ENCODE measurements around the gene GXYLT2. TPM values are rescaled to one million over a fixed set of nuclear protein-coding genes. Genes with fewer than 3 reads are reported as not detected.

Gene GXYLT2
- total and polyA plus RNA-seq, 2 of the 13 experiments (the other 11 are each of a cell fraction or from before 2014, with no cell fraction given): 4.3 to 6.9 TPM

DNA sequence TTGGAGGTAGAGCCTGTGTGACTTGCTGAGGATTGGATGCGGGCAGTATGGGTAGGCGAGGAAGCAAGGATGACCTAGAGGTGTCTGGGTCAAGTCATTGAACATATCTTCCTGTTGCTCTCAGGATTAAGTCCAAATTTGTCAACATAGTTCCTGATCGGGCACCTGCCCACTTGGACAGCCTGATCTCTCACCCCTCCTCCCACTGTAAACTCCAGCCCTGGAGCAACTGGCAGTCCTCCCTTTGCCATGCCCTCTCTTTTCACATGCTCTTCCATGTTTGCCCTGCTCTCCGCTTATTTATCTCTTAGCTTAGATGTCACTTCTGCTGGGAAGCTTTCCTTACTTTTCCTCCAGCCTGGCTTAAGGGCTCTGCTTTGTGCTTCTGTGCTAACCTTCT lies 61.2 kb downstream of the GXYLT2 start (continued):
- TF ChIP-seq, protein P1, sequence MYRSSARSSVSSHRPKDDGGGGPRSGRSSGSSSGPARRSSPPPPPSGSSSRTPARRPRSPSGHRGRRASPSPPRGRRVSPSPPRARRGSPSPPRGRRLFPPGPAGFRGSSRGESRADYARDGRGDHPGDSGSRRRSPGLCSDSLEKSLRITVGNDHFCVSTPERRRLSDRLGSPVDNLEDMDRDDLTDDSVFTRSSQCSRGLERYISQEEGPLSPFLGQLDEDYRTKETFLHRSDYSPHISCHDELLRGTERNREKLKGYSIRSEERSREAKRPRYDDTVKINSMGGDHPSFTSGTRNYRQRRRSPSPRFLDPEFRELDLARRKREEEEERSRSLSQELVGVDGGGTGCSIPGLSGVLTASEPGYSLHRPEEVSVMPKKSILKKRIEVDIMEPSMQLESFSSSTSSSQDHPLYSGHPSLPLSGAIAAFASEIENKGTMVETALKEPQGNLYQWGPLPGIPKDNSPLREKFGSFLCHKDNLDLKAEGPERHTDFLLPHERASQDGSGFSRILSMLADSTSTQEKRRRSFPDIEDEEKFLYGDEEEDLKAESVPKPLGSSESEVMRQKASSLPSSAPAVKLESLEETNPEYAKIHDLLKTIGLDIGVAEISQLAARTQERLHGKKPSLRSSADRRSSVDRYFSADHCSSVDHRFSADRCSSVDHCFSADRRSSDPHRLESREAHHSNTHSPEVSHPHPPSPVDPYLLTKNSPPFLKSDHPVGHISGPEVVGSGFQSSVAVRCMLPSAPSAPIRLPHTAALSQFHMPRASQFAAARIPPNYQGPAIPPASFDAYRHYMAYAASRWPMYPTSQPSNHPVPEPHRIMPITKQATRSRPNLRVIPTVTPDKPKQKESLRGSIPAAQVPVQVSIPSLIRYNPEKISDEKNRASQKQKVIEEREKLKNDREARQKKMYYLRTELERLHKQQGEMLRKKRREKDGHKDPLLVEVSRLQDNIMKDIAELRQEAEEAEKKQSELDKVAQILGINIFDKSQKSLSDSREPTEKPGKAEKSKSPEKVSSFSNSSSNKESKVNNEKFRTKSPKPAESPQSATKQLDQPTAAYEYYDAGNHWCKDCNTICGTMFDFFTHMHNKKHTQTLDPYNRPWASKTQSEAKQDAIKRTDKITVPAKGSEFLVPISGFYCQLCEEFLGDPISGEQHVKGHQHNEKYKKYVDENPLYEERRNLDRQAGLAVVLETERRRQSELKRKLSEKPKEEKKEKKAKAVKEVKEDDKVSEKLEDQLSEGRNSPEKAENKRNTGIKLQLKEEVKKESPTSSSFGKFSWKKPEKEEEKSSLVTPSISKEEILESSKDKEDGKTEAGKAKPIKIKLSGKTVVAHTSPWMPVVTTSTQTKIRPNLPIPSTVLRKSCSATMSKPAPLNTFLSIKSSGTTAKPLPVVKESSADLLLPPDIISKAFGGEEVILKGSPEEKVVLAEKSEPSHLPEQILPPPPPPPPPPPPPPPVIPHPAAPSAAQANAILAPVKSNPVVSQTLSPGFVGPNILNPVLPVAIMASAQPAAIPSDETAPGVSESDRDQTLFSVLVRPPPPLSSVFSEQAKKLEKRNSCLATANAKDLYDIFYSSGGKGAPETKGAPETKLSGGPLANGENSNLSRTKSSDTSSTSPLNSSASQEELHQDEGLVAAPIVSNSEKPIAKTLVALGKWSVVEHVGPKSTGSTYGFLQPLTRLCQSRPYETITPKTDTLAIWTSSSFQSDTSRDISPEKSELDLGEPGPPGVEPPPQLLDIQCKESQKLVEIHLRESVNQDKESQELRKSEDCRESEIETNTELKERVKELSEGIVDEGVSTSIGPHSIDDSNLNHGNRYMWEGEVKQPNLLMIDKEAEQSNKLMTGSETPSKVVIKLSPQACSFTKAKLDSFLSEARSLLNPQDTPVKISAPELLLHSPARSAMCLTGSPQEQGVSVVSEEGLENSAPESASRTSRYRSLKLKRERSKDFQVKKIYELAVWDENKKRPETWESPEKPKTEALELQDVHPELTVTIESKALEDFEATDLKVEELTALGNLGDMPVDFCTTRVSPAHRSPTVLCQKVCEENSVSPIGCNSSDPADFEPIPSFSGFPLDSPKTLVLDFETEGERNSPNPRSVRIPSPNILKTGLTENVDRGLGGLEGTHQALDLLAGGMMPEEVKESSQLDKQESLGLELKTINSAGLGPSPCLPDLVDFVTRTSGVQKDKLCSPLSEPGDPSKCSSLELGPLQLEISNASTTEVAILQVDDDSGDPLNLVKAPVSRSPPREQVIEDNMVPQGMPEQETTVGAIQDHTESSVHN (CRISPR knock-in tag; IDR thresholded peaks at IDR 0.05): no peak
- TF ChIP-seq DNMT1 (CRISPR knock-in tag; IDR thresholded peaks at IDR 0.05): no peak
- TF ChIP-seq ZNF724P (CRISPR knock-in tag; IDR thresholded peaks at IDR 0.05; ENCODE audit: borderline replicate concordance): no peak
- no peak for TF ChIP-seq SMAD1 (CRISPR knock-in tag; IDR thresholded peaks at IDR 0.05; ENCODE audit: borderline replicate concordance, low read depth)

DNA sequence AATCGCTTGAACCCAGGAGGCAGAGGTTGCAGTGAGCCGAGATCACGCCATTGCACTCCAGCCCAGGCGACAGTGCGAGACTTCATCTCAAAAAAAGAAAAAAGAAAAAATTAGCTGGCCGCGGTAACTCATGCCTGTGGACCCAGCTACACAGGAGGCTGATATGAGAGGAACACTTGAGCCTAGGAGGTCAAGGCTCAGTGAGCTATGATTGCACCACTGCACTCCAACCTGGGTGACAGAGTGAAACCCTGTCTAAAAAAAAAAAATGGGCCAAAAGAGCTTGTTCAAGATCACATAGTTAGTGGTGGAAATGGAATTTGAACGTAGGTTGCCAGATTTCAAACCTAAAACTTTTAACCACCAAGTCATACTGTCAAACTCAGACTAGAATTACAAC lies 62.5 kb downstream of the GXYLT2 start:
- ChIA-PET CTCF (ENCODE audit: low intra/inter-chr PET ratio, low total read pairs) (no interaction called here), POLR2A (interaction anchor here (1.1 kb wide), 1 partner anchor 47 kb away, joined by 4 read pairs; the partner anchor contains the start of gene PPP4R2)
- Histone ChIP-seq H3K27ac (ENCODE audit: extremely low read length, insufficient read depth, low read length) (peak overlapping the region; percentile 82), H3K9ac (ENCODE audit: insufficient read depth, low read depth, low read length) (peak overlapping the region; percentile 49; the same call in 1 of the 2 replicates), H3K4me2 (ENCODE audit: low read depth, low read length) (peak overlapping the region; percentile 67), H3K4me3 (replicated peaks in 1 of 3; ENCODE audit: insufficient read depth in 1 of 3, low read depth in 2 of 3, low read length in 3 of 3) (no peak overlapping the region; a peak in 1 of 6 replicates), H3K79me2 (ENCODE audit: insufficient read depth, low read length) (no peaks in the 10 kb centered on the region), H3K4me1 (ENCODE audit: insufficient read depth, low read length) (peaks cover 79% of the 10 kb centered on the region), H4K20me1 (ENCODE audit: insufficient read depth, low read length) (no peaks in the 10 kb centered on the region), H3K9me3 (ENCODE audit: low read length) (no peaks in the 10 kb centered on the region), H3K27me3 (ENCODE audit: control insufficient read depth in 1 of 2, insufficient read depth in 2 of 2, low read length in 2 of 2) (no peaks in the 10 kb centered on the region), H2AFZ (ENCODE audit: low read length) (no peak overlapping the region), H3K36me3 (replicated peaks in 1 of 2; ENCODE audit: control insufficient read depth in 1 of 2, insufficient read depth in 2 of 2, low read length in 2 of 2) (no peaks in the 10 kb centered on the region)
- WGBS (ENCODE audit: low lambda C conversion rate): 58% methylated on average over 8 of the region's 8 CpGs
- intact Hi-C loops (cut with micrococcal nuclease; ENCODE audit: unreplicated experiment): loop anchor here (5.0 kb wide), 1 partner anchor 47 kb away; the partner anchor contains the start of gene PPP4R2
- in situ Hi-C loops (cut with HindIII; ENCODE audit: extremely low pct_ligation_motif_present, low pct_unique_long_range_greater_than_20kb): no loop called here
- FAIRE-seq (no peak), DNase-seq (ENCODE audit: low spot score) (peak; percentile 33), ATAC-seq (peak; percentile 55)
- no TSS peak for BruUV-seq (replicated peaks)
- TF ChIP-seq, protein P2, sequence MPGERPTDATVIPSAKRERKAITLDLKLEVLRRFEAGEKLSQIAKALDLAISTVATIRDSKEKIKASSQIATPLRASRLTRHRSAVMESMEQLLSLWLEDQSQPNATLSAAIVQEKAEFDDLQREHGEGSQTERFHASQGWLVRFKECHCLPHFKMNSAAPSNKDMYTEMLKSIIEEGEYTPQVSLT (CRISPR knock-in tag; IDR thresholded peaks at IDR 0.05; ENCODE audit: borderline replicate concordance, low read depth): no peak
- TF ChIP-seq EP300 (IDR thresholded peaks at IDR 0.05; ENCODE audit: low read depth in 2 of 2, low read length in 2 of 2) (peak in 1 of 2 experiments; percentile 34; a peak in 1 of 4 replicates), EP300 (CRISPR knock-in tag; IDR thresholded peaks at IDR 0.05; ENCODE audit: borderline replicate concordance) (no peak), YEATS2 (CRISPR knock-in tag; IDR thresholded peaks at IDR 0.05; ENCODE audit: borderline replicate concordance) (no peak)
- TF ChIP-seq, protein P3, sequence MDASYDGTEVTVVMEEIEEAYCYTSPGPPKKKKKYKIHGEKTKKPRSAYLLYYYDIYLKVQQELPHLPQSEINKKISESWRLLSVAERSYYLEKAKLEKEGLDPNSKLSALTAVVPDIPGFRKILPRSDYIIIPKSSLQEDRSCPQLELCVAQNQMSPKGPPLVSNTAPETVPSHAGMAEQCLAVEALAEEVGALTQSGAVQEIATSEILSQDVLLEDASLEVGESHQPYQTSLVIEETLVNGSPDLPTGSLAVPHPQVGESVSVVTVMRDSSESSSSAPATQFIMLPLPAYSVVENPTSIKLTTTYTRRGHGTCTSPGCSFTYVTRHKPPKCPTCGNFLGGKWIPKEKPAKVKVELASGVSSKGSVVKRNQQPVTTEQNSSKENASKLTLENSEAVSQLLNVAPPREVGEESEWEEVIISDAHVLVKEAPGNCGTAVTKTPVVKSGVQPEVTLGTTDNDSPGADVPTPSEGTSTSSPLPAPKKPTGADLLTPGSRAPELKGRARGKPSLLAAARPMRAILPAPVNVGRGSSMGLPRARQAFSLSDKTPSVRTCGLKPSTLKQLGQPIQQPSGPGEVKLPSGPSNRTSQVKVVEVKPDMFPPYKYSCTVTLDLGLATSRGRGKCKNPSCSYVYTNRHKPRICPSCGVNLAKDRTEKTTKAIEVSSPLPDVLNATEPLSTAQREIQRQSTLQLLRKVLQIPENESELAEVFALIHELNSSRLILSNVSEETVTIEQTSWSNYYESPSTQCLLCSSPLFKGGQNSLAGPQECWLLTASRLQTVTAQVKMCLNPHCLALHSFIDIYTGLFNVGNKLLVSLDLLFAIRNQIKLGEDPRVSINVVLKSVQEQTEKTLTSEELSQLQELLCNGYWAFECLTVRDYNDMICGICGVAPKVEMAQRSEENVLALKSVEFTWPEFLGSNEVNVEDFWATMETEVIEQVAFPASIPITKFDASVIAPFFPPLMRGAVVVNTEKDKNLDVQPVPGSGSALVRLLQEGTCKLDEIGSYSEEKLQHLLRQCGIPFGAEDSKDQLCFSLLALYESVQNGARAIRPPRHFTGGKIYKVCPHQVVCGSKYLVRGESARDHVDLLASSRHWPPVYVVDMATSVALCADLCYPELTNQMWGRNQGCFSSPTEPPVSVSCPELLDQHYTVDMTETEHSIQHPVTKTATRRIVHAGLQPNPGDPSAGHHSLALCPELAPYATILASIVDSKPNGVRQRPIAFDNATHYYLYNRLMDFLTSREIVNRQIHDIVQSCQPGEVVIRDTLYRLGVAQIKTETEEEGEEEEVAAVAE (CRISPR knock-in tag; IDR thresholded peaks at IDR 0.05; ENCODE audit: borderline replicate concordance): no peak

Measured in HepG2 (cell line).